HG03097 (cell line): ENCODE results near the gene RUFY2.
"Not testable (repeated sequence)": the region's sequence is repeated elsewhere in the genome, so short reads cannot be mapped to it uniquely, and the experiment has no call there.

Experiments used
- ATAC-seq: cut with Tn5 transposase; IDR thresholded peaks from one replicate; pipeline ENCODE4 v1.9.1; 2021; ENCODE audit not compliant: unreplicated experiment, low FRiP score

RUFY2 gene

DNA sequence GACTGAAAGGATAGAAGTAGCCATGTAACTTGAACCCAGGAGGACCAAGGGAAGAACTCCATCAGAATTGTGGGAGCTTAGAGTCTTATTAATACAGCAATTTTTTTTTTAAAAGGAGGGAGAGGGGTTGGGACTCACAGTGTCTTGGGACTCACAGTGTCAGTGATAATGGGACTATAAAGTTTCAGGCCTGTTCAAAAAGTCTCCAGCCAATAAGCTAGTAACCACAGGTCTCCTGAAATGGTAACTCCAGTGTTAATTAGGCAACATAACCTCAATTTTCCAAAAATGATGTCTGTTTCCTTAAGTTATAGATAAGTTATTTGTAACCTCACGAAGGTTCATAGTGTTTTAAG lies 77.6 kb downstream of the RUFY2 start:
- ATAC-seq = no peak

- no peak for ATAC-seq
Observed at GRCh38 chr10:68327889-68328786, 78.9 kb downstream of the RUFY2 start.

- not testable (repeated sequence) for ATAC-seq
Observed at GRCh38 chr10:68324396-68324795, 82.7 kb downstream of the RUFY2 start.

GRCh38 chr10:68318331-68319059 lies 88.6 kb downstream of the RUFY2 start:
- ATAC-seq = no peak

GRCh38 chr10:68315582-68315981 lies 91.5 kb downstream of the RUFY2 start:
- ATAC-seq = no peak

GRCh38 chr10:68314930-68315329 lies 92.1 kb downstream of the RUFY2 start:
- ATAC-seq = not testable (repeated sequence)

DNA sequence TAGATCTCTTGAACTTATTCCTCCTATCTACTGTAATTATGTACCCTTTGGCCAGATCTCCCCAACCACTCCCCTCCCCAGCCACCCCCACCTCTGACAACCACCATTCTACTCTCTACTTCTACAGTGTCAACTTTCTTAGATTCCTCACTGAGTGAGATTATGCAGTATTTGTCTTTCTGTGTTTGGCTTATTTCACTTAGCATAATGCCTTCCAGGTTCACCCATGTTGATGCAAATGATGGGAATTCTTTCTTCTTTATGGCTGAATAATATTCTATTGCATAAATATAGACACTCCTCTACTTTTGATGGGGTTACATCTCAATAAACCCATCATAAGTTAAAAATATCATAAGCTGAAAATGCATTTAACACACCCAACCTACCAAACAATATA lies 96.5 kb downstream of the RUFY2 start:
- ATAC-seq = no peak

- no peak for ATAC-seq
Observed at GRCh38 chr10:68305854-68306253, 101.2 kb downstream of the RUFY2 start.

GRCh38 chr10:68303849-68304412 lies 103.1 kb downstream of the RUFY2 start:
- ATAC-seq = no peak

DNA sequence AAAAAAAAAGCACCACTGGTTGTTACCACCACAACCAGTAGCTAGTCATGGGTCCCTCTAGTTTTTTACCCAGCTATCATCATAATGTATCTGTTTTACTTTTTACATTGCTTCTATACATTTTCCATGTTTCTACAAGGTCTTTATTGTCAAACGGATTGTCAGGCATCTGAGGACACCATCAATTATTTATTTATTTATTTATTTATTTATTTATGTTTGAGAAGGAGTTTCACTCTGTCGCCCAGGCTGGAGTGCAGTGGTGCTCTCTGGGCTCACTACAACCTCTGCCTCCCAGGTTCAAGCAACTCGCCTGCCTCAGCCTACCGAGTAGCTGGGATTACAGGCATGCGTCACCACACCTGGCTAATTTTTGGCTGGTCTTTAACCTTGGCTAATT lies 104.2 kb downstream of the RUFY2 start:
- ATAC-seq = no peak

- no peak for ATAC-seq
Observed at GRCh38 chr10:68302503-68302823, 104.6 kb downstream of the RUFY2 start.

DNA sequence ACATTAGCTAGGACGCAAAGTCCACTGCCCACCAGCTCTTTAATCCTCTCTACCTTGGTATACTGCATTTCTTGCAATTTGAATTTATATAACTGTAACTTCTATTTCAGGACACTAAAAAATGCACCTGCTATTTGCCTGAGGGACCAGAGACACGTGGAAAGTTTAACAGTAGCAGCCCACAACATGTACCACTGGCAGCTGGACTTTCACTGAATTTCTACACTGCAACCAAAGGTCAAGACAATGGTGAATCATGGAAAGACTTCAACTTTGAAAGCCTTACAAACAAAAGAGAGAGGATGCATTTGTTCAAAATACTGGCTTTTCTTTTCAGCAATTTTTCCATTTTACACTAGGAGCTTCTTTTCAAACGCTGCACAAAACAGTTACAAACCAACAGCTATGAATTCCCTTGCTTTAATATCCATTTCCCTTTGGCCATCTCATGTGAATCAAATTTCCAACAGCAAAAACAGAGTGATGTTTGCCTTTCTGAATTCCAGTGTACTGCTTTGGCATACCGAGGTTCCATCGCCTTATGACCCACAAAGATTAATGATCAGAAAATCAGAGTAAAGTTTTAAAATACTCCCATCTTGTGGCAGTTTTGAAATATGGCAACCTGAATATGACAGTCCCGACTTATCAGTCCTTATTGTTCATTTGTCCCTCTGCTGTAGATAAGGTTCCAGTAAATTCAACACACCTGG lies 105.1 kb downstream of the RUFY2 start:
- ATAC-seq = no peak

DNA sequence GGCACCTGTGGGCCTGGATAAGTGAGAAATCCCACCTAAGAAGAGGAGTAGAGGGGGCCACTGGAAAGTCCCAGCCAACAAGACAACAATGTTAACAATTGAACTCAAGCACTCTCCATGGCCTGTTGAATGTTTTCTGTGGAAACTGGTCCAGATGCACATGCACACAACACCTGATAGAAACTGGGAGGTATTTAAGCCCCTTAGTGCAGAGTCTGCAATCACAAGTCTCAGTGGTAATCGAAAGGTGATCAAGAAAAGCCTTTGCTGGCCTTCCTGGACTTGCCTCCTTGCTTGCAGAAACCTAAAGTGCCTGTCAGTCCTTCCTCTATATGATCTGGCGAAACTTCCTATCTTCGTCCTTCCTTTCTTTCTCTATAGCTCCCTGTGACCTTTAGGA lies 105.8 kb downstream of the RUFY2 start:
- ATAC-seq = no peak

GRCh38 chr10:68296843-68297663 lies 110.0 kb downstream of the RUFY2 start:
- no peak for ATAC-seq
